ENCODE data around the gene NR3C1. TPM values are rescaled to one million over a fixed set of nuclear protein-coding genes. Genes with fewer than 3 reads are reported as not detected.

Gene NR3C1
- total RNA-seq, 1 donor from 2014 or later = 62.7 TPM

DNA sequence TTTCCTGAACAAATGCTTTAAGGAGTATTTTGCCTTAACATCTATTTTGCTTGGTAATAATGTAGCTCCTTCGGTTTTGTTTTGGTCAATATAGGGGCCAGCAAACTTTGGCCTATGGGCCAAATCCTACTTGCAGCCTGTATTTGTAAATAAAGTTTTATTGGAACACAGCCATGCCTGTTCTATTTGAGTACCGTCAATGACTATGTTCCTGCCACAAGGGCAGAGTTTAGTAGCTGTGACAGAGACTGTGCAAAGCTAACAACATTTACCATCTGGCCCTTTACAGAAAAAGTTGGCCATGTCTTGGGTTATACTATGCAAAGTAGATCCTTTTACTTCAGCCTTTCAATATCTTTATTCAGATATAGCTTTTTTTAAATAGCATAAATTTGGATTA is 113.4 kb downstream of the NR3C1 start:
- H3K36me3 Mint-ChIP-seq (ENCODE audit: low read depth) = peaks cover 40% of the 10 kb centered on the region
- no peak overlapping the region for H3K27ac Mint-ChIP-seq
- no peaks in the 10 kb centered on the region for H3K4me1 Mint-ChIP-seq (ENCODE audit: low read depth)
- intact Hi-C loops (cut with micrococcal nuclease) = no loop called here
- H3K9me3 Mint-ChIP-seq = no peaks in the 10 kb centered on the region
- no peaks in the 10 kb centered on the region for H3K27me3 Mint-ChIP-seq (ENCODE audit: insufficient read depth)
- DNase-seq (ENCODE audit: low spot score) = no peak
- no peak overlapping the region for H3K4me3 Mint-ChIP-seq

DNA sequence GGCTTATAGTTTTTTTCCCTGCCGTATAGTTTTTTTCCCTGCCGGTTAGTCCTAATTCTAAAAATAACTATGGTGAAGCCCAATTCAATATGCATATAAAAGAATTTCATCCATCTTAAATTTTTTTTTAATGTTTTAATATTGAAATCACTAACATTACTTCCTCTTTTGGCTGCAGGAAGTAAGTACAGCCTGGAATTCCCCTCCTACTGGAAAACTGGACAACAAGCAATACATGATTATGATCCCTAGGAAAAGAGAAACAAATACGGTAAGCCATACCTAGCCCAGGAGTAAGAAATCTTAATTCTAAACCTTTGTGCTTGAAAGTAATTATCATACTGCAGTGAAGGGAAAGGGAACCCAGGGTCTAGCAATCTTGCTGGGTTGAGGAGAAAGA is 119.0 kb downstream of the NR3C1 start:
- Mint-ChIP-seq H3K27ac (no peak overlapping the region), H3K4me3 (no peak overlapping the region), H3K27me3 (ENCODE audit: insufficient read depth) (no peaks in the 10 kb centered on the region), H3K4me1 (ENCODE audit: low read depth) (no peaks in the 10 kb centered on the region), H3K36me3 (ENCODE audit: low read depth) (peaks cover 48% of the 10 kb centered on the region), H3K9me3 (no peaks in the 10 kb centered on the region)
- intact Hi-C loops (cut with micrococcal nuclease) = no loop called here
- no peak for DNase-seq (ENCODE audit: low spot score)

DNA sequence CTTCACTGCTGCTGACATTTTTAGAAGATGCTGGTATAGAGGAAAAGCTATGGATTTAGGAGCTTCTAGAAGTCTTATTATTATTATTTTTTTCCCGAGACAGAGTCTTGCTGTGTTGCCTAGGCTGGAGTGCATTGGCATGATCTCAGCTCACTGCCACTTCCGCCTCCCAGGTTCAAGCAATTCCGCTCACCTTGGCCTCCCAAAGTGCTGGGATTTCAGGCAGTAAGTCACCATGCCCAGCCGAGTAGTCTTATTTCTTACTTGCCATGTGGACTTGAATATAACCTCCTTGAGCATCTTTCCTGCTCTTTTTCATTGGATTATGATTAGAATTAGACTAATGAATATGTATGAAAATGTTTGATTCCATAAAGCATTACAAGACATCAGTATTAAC is 119.5 kb downstream of the NR3C1 start:
- intact Hi-C loops (cut with micrococcal nuclease) = no loop called here
- Mint-ChIP-seq H3K4me3 (no peak overlapping the region), H3K4me1 (ENCODE audit: low read depth) (no peaks in the 10 kb centered on the region), H3K9me3 (no peaks in the 10 kb centered on the region), H3K36me3 (ENCODE audit: low read depth) (peaks cover 49% of the 10 kb centered on the region), H3K27ac (no peak overlapping the region), H3K27me3 (ENCODE audit: insufficient read depth) (no peaks in the 10 kb centered on the region)
- DNase-seq (ENCODE audit: low spot score) = no peak

DNA sequence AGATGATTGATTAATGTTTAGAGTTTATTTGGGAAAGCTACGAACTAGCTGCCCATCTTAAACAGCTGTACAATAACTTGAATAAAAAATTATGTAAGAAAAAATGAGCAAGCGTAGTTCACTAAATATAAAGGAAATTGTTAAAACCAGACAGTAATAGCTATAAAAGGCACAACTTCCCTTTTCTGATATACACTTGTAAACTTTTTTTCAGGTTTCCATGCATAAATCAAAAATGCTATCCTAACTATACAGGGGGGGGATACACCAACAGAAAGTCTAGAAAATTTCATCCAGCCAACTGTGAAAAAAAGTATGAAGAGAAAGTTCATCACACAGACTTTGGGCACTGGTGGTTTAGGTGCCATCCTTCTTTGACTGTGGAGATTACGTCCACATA is 122.3 kb downstream of the NR3C1 start:
- peaks cover 1% of the 10 kb centered on the region for H3K4me1 Mint-ChIP-seq (ENCODE audit: low read depth)
- no peaks in the 10 kb centered on the region for H3K27me3 Mint-ChIP-seq (ENCODE audit: insufficient read depth)
- no peaks in the 10 kb centered on the region for H3K9me3 Mint-ChIP-seq

DNA sequence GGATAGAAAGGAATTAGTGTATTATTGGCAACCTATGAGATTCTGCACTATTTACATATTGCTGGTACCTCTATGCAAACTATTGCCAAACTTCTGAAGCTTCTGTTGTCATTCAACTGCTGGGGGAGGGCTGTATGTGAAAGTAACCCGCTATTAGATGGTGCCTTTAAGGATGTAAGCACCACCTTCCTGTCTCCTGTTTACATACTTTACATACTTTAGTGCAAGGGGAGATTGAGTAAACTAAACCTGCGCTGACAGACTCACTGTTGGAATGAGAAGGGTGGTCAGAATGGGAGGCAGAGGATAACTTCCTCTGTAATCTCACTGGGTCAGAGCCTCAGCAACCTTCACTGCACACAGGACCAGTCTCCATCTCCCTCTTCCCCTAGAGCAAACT is 123.8 kb downstream of the NR3C1 start:
- Mint-ChIP-seq H3K36me3 (ENCODE audit: low read depth) (peaks cover 44% of the 10 kb centered on the region), H3K27ac (no peak overlapping the region)

More for the DNA sequence above, 122.3 kb downstream of the NR3C1 start:
- Mint-ChIP-seq H3K4me3 (no peak overlapping the region), H3K36me3 (ENCODE audit: low read depth) (peaks cover 47% of the 10 kb centered on the region), H3K27ac (no peak overlapping the region)
- intact Hi-C loops (cut with micrococcal nuclease) = no loop called here
- no peak for DNase-seq (ENCODE audit: low spot score)

DNA sequence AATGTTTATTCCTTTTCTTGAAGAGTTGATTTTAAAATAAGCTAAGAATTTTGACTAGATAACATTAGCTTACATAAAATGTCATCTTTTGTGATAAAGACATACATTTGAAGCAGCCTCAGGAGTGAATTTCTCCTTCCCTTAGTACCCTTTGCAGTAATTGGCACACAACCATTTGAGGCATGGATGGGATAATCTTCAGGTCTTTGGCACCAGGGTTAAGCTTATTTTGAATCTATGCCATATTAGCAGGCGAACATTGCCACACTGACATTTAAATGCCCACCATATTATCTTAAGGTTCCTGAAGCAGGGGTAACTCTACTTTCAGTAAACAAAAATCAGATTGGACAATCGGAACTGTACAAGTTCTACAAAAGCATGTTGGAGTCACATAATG is 126.0 kb downstream of the NR3C1 start:
- Mint-ChIP-seq H3K27ac (no peak overlapping the region), H3K27me3 (ENCODE audit: insufficient read depth) (no peaks in the 10 kb centered on the region), H3K4me1 (ENCODE audit: low read depth) (peaks cover 14% of the 10 kb centered on the region), H3K36me3 (ENCODE audit: low read depth) (peaks cover 28% of the 10 kb centered on the region), H3K9me3 (no peaks in the 10 kb centered on the region), H3K4me3 (no peak overlapping the region)
- no peak for DNase-seq (ENCODE audit: low spot score)
- intact Hi-C loops (cut with micrococcal nuclease) = no loop called here

More for the DNA sequence above, 123.8 kb downstream of the NR3C1 start:
- no peaks in the 10 kb centered on the region for H3K9me3 Mint-ChIP-seq
- no peak for DNase-seq (ENCODE audit: low spot score)
- intact Hi-C loops (cut with micrococcal nuclease) = no loop called here
- H3K27me3 Mint-ChIP-seq (ENCODE audit: insufficient read depth) = no peaks in the 10 kb centered on the region
- H3K4me1 Mint-ChIP-seq (ENCODE audit: low read depth) = peaks cover 14% of the 10 kb centered on the region
- no peak overlapping the region for H3K4me3 Mint-ChIP-seq

DNA sequence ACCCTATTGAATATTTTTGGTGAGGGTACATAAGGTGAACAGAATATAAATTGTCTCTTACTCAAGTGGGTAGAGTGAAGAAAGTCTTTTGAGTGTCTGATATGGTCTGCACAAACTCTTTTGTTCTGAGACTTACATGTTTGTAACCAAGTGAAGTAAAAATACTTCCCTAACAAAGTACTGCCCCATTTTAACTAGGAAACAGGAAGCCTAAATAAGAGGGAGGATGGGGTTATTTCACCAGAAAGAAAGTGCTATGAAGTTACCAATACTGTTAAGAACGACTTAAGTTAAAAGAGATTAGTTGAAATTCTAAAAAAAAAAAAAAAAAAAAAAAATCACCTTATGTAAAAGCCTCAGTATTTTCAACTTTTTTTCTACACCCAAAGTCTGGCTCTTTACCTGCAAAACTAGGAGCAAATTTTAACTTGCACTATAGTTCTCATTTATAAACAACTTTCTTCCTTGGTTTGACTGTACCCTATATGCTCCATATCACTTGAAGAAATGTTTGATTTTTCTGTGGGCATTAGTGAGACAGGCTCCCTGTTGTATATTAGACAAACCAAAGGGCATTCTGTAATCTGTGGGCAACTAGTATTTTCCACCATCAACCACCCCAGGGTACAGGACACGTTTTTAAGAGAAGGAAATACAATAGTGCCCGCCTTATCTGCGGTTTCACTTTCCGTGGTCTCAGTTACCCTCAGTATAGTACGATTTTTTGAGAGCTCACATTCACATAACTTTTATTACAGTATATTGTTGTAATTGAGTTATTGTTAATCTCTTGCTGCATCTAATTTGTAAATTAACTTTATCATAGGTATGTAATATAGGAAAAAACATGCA is 127.7 kb downstream of the NR3C1 start:
- DNase-seq (ENCODE audit: low spot score) = no peak
- Mint-ChIP-seq H3K27me3 (ENCODE audit: insufficient read depth) (no peaks in the 10 kb centered on the region), H3K9me3 (no peaks in the 10 kb centered on the region), H3K36me3 (ENCODE audit: low read depth) (peaks cover 18% of the 10 kb centered on the region), H3K27ac (no peak overlapping the region), H3K4me3 (no peak overlapping the region), H3K4me1 (ENCODE audit: low read depth) (peaks cover 14% of the 10 kb centered on the region)
- intact Hi-C loops (cut with micrococcal nuclease) = no loop called here

DNA sequence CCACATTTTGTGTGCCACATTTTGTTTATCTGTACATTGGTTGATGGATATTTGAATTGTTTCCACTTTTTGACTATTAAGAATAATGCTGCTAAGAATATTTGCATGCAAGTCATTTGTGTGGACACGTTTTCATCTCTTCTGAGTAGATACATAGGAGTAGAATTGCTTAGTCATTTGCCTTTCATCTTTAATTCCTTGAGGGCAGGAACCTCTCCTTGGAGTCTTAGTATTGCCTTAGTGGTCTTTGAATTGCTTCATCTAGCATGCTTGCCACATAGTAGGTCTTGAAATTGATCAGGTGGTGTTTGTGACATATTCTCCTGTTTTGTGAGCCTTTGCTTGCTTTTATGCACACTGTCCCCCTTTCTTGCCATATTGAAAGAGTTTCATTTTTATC is 128.5 kb downstream of the NR3C1 start:
- Mint-ChIP-seq H3K9me3 (peaks cover under 1% of the 10 kb centered on the region), H3K4me1 (ENCODE audit: low read depth) (peaks cover 14% of the 10 kb centered on the region), H3K36me3 (ENCODE audit: low read depth) (peaks cover 15% of the 10 kb centered on the region), H3K4me3 (no peak overlapping the region), H3K27me3 (ENCODE audit: insufficient read depth) (no peaks in the 10 kb centered on the region), H3K27ac (no peak overlapping the region)
- DNase-seq (ENCODE audit: low spot score) = no peak
- intact Hi-C loops (cut with micrococcal nuclease) = no loop called here

DNA sequence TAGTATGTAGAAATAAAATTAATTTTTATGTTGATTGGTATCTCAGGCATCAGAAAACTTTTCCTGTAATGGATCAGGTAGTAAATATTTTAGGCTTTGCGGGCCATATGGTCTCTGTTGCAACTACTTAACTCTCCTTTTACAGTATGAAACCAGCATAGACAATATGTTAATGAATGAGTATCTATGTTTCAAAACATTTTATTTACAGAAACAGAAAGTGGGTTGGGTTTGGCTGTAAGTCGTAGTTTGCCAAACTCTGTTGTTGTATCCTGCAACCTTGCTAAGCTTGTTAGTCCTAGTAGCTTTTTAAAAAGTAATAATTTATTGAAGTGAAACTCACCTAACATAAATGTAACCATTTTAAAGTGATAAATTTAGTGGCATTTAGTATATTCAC is 132.1 kb downstream of the NR3C1 start:
- Mint-ChIP-seq H3K4me3 (no peak overlapping the region), H3K27ac (no peak overlapping the region), H3K9me3 (peaks cover 31% of the 10 kb centered on the region), H3K36me3 (ENCODE audit: low read depth) (peaks cover 6% of the 10 kb centered on the region), H3K27me3 (ENCODE audit: insufficient read depth) (no peaks in the 10 kb centered on the region), H3K4me1 (ENCODE audit: low read depth) (peaks cover 14% of the 10 kb centered on the region)
- no peak for DNase-seq (ENCODE audit: low spot score)
- intact Hi-C loops (cut with micrococcal nuclease) = no loop called here

DNA sequence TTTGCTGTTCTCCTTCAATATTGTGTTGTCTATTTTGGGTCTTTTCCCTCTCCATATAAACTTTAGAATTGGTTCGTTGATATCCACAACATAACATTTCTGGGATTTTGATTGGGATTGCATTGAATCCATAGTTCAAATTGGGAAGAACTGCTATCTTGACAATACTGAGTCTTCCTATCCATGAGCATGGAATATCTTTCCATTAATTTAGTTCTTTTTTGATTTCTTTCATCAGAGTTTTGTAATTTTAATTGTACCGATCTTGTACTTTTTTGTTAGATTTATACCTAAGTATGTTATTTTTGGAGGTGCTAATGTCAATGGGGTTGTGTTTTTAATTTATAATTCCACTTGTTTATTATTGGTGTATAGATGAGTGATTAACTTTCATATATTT is 135.1 kb downstream of the NR3C1 start:
- Mint-ChIP-seq H3K4me3 (no peak overlapping the region), H3K27me3 (ENCODE audit: insufficient read depth) (no peaks in the 10 kb centered on the region), H3K4me1 (ENCODE audit: low read depth) (no peaks in the 10 kb centered on the region), H3K27ac (no peak overlapping the region), H3K9me3 (peaks cover 44% of the 10 kb centered on the region), H3K36me3 (ENCODE audit: low read depth) (peaks cover 7% of the 10 kb centered on the region)
- intact Hi-C loops (cut with micrococcal nuclease) = no loop called here
- no peak for DNase-seq (ENCODE audit: low spot score)

DNA sequence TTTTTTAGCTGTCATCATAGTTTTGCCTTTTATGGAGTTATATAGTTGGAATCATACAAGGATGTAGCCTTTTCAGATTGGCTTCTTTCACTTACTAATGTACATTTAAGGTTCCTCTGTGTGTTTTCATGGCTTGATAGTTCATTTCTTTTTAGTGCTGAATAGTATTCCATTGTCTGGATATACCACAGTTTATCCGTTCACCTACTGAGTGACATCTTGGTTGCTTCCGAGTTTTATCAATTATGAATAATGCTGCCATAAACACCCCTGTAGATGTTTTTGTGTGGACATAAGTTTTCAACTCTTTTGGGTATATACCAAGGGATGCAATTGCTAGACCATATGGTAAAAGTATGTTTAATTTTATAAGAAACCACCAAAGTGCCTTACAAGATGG is 136.3 kb downstream of the NR3C1 start:
- intact Hi-C loops (cut with micrococcal nuclease) = no loop called here
- H3K4me3 Mint-ChIP-seq = no peak overlapping the region
- H3K27me3 Mint-ChIP-seq (ENCODE audit: insufficient read depth) = no peaks in the 10 kb centered on the region
- H3K4me1 Mint-ChIP-seq (ENCODE audit: low read depth) = peaks cover 7% of the 10 kb centered on the region
- peaks cover 44% of the 10 kb centered on the region for H3K9me3 Mint-ChIP-seq
- peaks cover 7% of the 10 kb centered on the region for H3K36me3 Mint-ChIP-seq (ENCODE audit: low read depth)
- DNase-seq (ENCODE audit: low spot score) = no peak
- no peak overlapping the region for H3K27ac Mint-ChIP-seq

DNA sequence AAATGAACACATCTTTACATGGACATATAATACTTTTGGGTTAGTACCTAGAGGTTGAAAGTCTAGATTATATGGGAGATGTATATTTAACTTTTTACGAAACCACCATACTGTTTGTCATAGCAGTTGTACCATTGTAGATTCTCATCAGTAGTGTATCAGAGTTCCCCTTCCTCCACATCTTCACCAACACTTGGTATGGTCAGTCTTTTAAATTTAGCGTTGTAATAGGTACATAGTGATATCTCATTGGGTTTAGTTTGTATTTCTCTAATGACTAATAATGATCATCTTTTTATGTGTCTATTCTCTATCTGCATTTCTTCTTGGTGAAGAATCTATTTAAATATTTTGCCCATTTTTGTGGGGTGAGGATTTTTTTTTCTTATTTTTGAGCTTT is 137.5 kb downstream of the NR3C1 start:
- DNase-seq (ENCODE audit: low spot score) = no peak
- intact Hi-C loops (cut with micrococcal nuclease) = no loop called here

DNA sequence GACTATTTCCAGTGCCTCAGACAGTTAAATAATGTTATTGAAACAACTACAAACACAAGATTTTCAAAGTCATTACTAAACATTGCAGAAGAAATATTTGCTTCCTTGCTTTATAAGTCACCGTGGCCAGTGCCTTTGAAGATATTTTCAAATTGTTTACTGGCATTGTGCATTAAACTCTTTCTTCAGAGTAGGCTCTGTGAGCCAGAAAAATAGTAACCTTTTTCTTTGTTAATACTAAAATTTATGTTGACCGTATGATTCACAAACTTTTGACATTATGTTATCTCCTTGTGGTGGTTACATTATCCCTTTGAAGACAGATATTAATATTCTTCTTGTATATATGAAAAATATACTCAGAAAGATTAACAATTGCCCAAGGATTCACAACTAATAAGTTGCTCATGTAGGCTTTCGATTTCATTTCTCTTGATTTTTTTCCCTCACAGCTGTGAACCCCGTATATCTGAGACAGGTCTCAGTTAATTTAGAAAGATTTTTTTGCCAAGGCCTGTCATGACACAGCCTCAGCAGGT is 140.1 kb downstream of the NR3C1 start:
- Mint-ChIP-seq H3K27ac (no peak overlapping the region), H3K36me3 (ENCODE audit: low read depth) (peaks cover 5% of the 10 kb centered on the region), H3K27me3 (ENCODE audit: insufficient read depth) (no peaks in the 10 kb centered on the region), H3K9me3 (peaks cover 37% of the 10 kb centered on the region), H3K4me3 (no peak overlapping the region), H3K4me1 (ENCODE audit: low read depth) (peaks cover 21% of the 10 kb centered on the region)
- no peak for DNase-seq (ENCODE audit: low spot score)
- intact Hi-C loops (cut with micrococcal nuclease) = loop anchor here (2.0 to 5.0 kb wide), 2 partner anchors 41 to 81 kb away; no protein-coding TSS in a partner anchor

More for the DNA sequence above, 137.5 kb downstream of the NR3C1 start:
- Mint-ChIP-seq H3K36me3 (ENCODE audit: low read depth) (peaks cover 7% of the 10 kb centered on the region), H3K4me1 (ENCODE audit: low read depth) (peaks cover 16% of the 10 kb centered on the region), H3K27me3 (ENCODE audit: insufficient read depth) (no peaks in the 10 kb centered on the region), H3K9me3 (peaks cover 50% of the 10 kb centered on the region), H3K4me3 (no peak overlapping the region), H3K27ac (no peak overlapping the region)

Measured in activated T-helper 1 cell treated with anti-CD3 and anti-CD28 coated beads, Interleukin-12 subunit alpha, Interleukin-12 subunit beta, Interleukin-2, Interleukin-4 antibody, amounts not matched to agents 30 ng/mL and 10 ng/mL and 1 ng/mL, durations not matched to agents 14 hours and 24 hours and 36 hours (primary cell).